Measurements from ENCODE around the gene PITX2. TPM values are rescaled to one million over a fixed set of nuclear protein-coding genes. Genes with fewer than 3 reads are reported as not detected.

The PITX2 gene
- total and polyA plus RNA-seq, 3 experiments from 2014 or later = not detected

DNA sequence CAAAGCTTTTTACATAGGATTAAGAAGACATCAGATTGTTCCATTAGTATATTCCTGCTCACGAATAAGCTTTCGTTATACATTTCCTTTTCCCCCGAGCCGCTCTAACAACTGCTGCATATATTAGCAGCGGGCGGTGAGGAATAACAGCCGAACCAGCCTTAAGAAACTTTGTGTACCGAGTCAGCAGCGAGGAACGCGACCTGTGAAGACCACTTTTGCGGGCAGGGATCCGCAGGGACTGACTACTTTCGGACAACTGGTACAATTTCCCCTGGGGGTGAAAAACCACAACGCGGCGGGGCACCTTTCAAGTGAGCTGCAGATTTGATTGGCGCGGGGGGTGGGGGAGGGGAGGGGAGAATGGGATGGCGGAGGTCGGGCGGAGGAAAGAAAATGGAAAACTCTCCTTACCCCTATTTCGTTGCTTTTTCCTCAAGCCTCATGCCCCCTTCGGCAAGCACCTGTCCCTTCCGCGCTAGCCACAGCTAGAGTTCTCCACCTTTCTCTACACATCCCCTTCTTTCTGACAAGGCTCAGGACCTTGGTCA, 5.9 kb upstream of the PITX2 start:
- no peak for DNase-seq
- Histone ChIP-seq H3K4me1 (ENCODE audit: insufficient read depth, low read length) (no peaks in the 10 kb centered on the region), H3K27me3 (ENCODE audit: insufficient read depth, low read length, poor library complexity, severe bottlenecking) (peaks cover 68% of the 10 kb centered on the region), H3K4me3 (ENCODE audit: low read length) (no peak overlapping the region), H3K27ac (ENCODE audit: low read depth, low read length) (no peak overlapping the region), H3K9me3 (ENCODE audit: low read length) (no peaks in the 10 kb centered on the region), H3K36me3 (ENCODE audit: insufficient read depth, low read length) (no peaks in the 10 kb centered on the region)
- H3K27ac Mint-ChIP-seq = no peak overlapping the region
- peaks cover 76 to 95% of the 10 kb centered on the region in 2 donors for H3K27me3 Mint-ChIP-seq
- peaks cover 9 to 24% (median 18%) of the 10 kb centered on the region in 3 donors for H3K4me1 Mint-ChIP-seq
- H3K9me3 Mint-ChIP-seq = peaks cover 5 to 32% (median 27%) of the 10 kb centered on the region in 5 donors
- H3K4me3 Mint-ChIP-seq = peak overlapping the region in 2 of 7 donors; percentile 41 to 49
- POLR2A ChIA-PET = no interaction called here
- H3K36me3 Mint-ChIP-seq = no peaks in the 10 kb centered on the region
- CTCF ChIA-PET = no interaction called here

GRCh38 chr4:110627977-110628662, 5.2 kb upstream of the PITX2 start:
- Mint-ChIP-seq H3K27ac (peak overlapping the region in 1 of 8 donors; percentile 3), H3K36me3 (no peaks in the 10 kb centered on the region), H3K9me3 (peaks cover 5 to 30% (median 27%) of the 10 kb centered on the region in 5 donors), H3K27me3 (peaks cover 76 to 95% of the 10 kb centered on the region in 2 donors), H3K4me3 (peak overlapping the region in 2 of 7 donors; percentile 15 to 41), H3K4me1 (peaks cover 9 to 27% (median 20%) of the 10 kb centered on the region in 3 donors)
- Histone ChIP-seq H3K4me1 (ENCODE audit: insufficient read depth, low read length) (no peaks in the 10 kb centered on the region), H3K4me3 (ENCODE audit: low read length) (no peak overlapping the region), H3K9me3 (ENCODE audit: low read length) (no peaks in the 10 kb centered on the region), H3K27ac (ENCODE audit: low read depth, low read length) (no peak overlapping the region), H3K36me3 (ENCODE audit: insufficient read depth, low read length) (no peaks in the 10 kb centered on the region), H3K27me3 (ENCODE audit: insufficient read depth, low read length, poor library complexity, severe bottlenecking) (peaks cover 68% of the 10 kb centered on the region)
- POLR2A ChIA-PET = no interaction called here
- no peak for DNase-seq
- CTCF ChIA-PET = no interaction called here

GRCh38 chr4:110626532-110627153, 3.8 kb upstream of the PITX2 start:
- H3K4me3 Mint-ChIP-seq = no peak overlapping the region
- peaks cover 7 to 30% (median 21%) of the 10 kb centered on the region in 3 donors for H3K4me1 Mint-ChIP-seq
- H3K27me3 Mint-ChIP-seq = peaks cover 73 to 95% of the 10 kb centered on the region in 2 donors
- no peak overlapping the region for H3K4me3 ChIP-seq (ENCODE audit: low read length)
- POLR2A ChIA-PET = no interaction called here
- H3K9me3 ChIP-seq (ENCODE audit: low read length) = no peaks in the 10 kb centered on the region
- H3K4me1 ChIP-seq (ENCODE audit: insufficient read depth, low read length) = no peaks in the 10 kb centered on the region
- no peak for DNase-seq
- no peaks in the 10 kb centered on the region for H3K36me3 ChIP-seq (ENCODE audit: insufficient read depth, low read length)
- H3K9me3 Mint-ChIP-seq = peaks cover 5 to 32% (median 23%) of the 10 kb centered on the region in 5 donors
- peaks cover 61% of the 10 kb centered on the region for H3K27me3 ChIP-seq (ENCODE audit: insufficient read depth, low read length, poor library complexity, severe bottlenecking)
- CTCF ChIA-PET = no interaction called here
- H3K36me3 Mint-ChIP-seq = no peaks in the 10 kb centered on the region
- no peak overlapping the region for H3K27ac Mint-ChIP-seq
- no peak overlapping the region for H3K27ac ChIP-seq (ENCODE audit: low read depth, low read length)

GRCh38 chr4:110625576-110626257, 2.8 kb upstream of the PITX2 start:
- no peaks in the 10 kb centered on the region for H3K36me3 Mint-ChIP-seq
- H3K4me1 ChIP-seq (ENCODE audit: insufficient read depth, low read length) = no peaks in the 10 kb centered on the region
- no peak overlapping the region for H3K4me3 Mint-ChIP-seq
- no peak overlapping the region for H3K27ac ChIP-seq (ENCODE audit: low read depth, low read length)
- H3K4me1 Mint-ChIP-seq = peaks cover 10 to 34% (median 22%) of the 10 kb centered on the region in 3 donors
- ChIA-PET POLR2A (no interaction called here), CTCF (no interaction called here)
- no peaks in the 10 kb centered on the region for H3K36me3 ChIP-seq (ENCODE audit: insufficient read depth, low read length)
- peaks cover 1 to 29% (median 22%) of the 10 kb centered on the region in 5 donors for H3K9me3 Mint-ChIP-seq
- H3K27me3 ChIP-seq (ENCODE audit: insufficient read depth, low read length, poor library complexity, severe bottlenecking) = peaks cover 66% of the 10 kb centered on the region
- H3K27me3 Mint-ChIP-seq = peaks cover 68 to 94% of the 10 kb centered on the region in 2 donors
- no peaks in the 10 kb centered on the region for H3K9me3 ChIP-seq (ENCODE audit: low read length)
- H3K27ac Mint-ChIP-seq = no peak overlapping the region
- DNase-seq = no peak
- no peak overlapping the region for H3K4me3 ChIP-seq (ENCODE audit: low read length)

GRCh38 chr4:110624904-110625494, 2.1 kb upstream of the PITX2 start:
- Histone ChIP-seq H3K4me1 (ENCODE audit: insufficient read depth, low read length) (no peaks in the 10 kb centered on the region), H3K27me3 (ENCODE audit: insufficient read depth, low read length, poor library complexity, severe bottlenecking) (peaks cover 67% of the 10 kb centered on the region), H3K27ac (ENCODE audit: low read depth, low read length) (no peak overlapping the region), H3K9me3 (ENCODE audit: low read length) (no peaks in the 10 kb centered on the region), H3K36me3 (ENCODE audit: insufficient read depth, low read length) (no peaks in the 10 kb centered on the region), H3K4me3 (ENCODE audit: low read length) (no peak overlapping the region)
- Mint-ChIP-seq H3K27ac (no peak overlapping the region), H3K27me3 (peaks cover 69 to 94% of the 10 kb centered on the region in 2 donors), H3K4me1 (peaks cover 16 to 40% (median 23%) of the 10 kb centered on the region in 3 donors), H3K4me3 (peak overlapping the region in 1 of 7 donors; percentile 16), H3K36me3 (no peaks in the 10 kb centered on the region), H3K9me3 (peaks cover 0 to 27% (median 19%) of the 10 kb centered on the region in 5 donors)
- POLR2A ChIA-PET = no interaction called here
- no peak for DNase-seq
- CTCF ChIA-PET = no interaction called here

DNA sequence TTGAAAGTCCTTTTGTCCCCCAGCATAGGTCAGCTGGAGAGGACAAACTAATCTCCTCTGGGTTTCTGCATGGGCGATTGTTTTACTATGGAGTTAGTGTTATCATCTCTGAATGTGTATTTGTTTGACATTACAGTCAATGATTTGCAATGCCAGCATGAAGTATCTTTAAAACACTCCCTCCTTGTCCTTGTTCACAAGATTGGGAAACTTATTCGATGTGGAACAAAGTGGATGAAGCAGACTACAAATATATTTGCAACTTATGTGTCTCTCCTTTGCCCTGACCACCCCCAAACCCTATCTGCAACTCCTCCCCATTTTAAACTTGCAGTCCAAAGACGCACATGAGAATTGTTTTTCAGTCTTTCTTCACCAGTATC, 1.5 kb upstream of the PITX2 start:
- no peaks in the 10 kb centered on the region for H3K4me1 ChIP-seq (ENCODE audit: insufficient read depth, low read length)
- DNase-seq = no peak
- Mint-ChIP-seq H3K36me3 (no peaks in the 10 kb centered on the region), H3K9me3 (peaks cover 0 to 28% (median 19%) of the 10 kb centered on the region in 5 donors), H3K27me3 (peaks cover 71 to 96% of the 10 kb centered on the region in 2 donors), H3K4me1 (peaks cover 22 to 46% (median 27%) of the 10 kb centered on the region in 3 donors), H3K4me3 (peak overlapping the region in 1 of 7 donors; percentile 16), H3K27ac (no peak overlapping the region)
- POLR2A ChIA-PET = no interaction called here
- CTCF ChIA-PET = no interaction called here
- no peaks in the 10 kb centered on the region for H3K9me3 ChIP-seq (ENCODE audit: low read length)
- peaks cover 65% of the 10 kb centered on the region for H3K27me3 ChIP-seq (ENCODE audit: insufficient read depth, low read length, poor library complexity, severe bottlenecking)
- no peak overlapping the region for H3K27ac ChIP-seq (ENCODE audit: low read depth, low read length)
- no peak overlapping the region for H3K4me3 ChIP-seq (ENCODE audit: low read length)
- H3K36me3 ChIP-seq (ENCODE audit: insufficient read depth, low read length) = no peaks in the 10 kb centered on the region

- POLR2A ChIA-PET = no interaction called here
- no peak overlapping the region for H3K27ac Mint-ChIP-seq
- peaks cover 71 to 96% of the 10 kb centered on the region in 2 donors for H3K27me3 Mint-ChIP-seq
Observed at GRCh38 chr4:110623718-110624397, 981 bp upstream of the PITX2 start.

More at GRCh38 chr4:110623718-110624397, 981 bp upstream of the PITX2 start:
- Histone ChIP-seq H3K36me3 (ENCODE audit: insufficient read depth, low read length) (no peaks in the 10 kb centered on the region), H3K9me3 (ENCODE audit: low read length) (no peaks in the 10 kb centered on the region), H3K4me3 (ENCODE audit: low read length) (no peak overlapping the region), H3K4me1 (ENCODE audit: insufficient read depth, low read length) (no peaks in the 10 kb centered on the region), H3K27ac (ENCODE audit: low read depth, low read length) (no peak overlapping the region), H3K27me3 (ENCODE audit: insufficient read depth, low read length, poor library complexity, severe bottlenecking) (peaks cover 66% of the 10 kb centered on the region)
- CTCF ChIA-PET = no interaction called here
- Mint-ChIP-seq H3K4me3 (peak overlapping the region in 5 of 7 donors; percentile 6 to 65 (median 61)), H3K36me3 (no peaks in the 10 kb centered on the region), H3K9me3 (peaks cover 0 to 28% (median 19%) of the 10 kb centered on the region in 5 donors), H3K4me1 (peaks cover 22 to 46% (median 25%) of the 10 kb centered on the region in 3 donors)
- no peak for DNase-seq

Data from CD8-positive, alpha-beta memory T cell (primary cell).